H1 (cell line): ENCODE data around the gene ALDH1B1. TPM values are rescaled to one million over a fixed set of nuclear protein-coding genes. Genes with fewer than 3 reads are reported as not detected.

ENCODE experiments used
- CTCF ChIA-PET: fragments of 300-600 bp; sonication (Branson Sonifier 250); formaldehyde crosslinking; loops from one replicate; lab custom pipeline; 2021; ENCODE audit not compliant: partially characterized antibody; lab: Charles Lee
- POLR2A ChIA-PET: fragments of 300-600 bp; sonication (Branson Sonifier 250); formaldehyde crosslinking; loops from one replicate; lab custom pipeline; 2021; ENCODE audit warnings: inconsistent platforms; ENCODE audit not compliant: partially characterized antibody; lab: Charles Lee
- DNase-seq, 2 experiments: peaks; one replicate each; pipeline versions ENCODE4 v3.0.0 to v3.0.0-alpha.2; 2010 to 2022; ENCODE audit warnings: low spot score in 2 of 2, low read depth in 1 of 2, mixed read lengths in 1 of 2
- FAIRE-seq: peaks from 2 replicates; lab custom pipeline; 2011; peaks lifted over from hg19 to GRCh38; lab: Jason Lieb, UNC
- H2AFZ ChIP-seq: 2 replicates; pipeline ENCODE4 v1.8.1; 2012; ENCODE audit warnings: low read length, inconsistent platforms
- H2AK5ac ChIP-seq: 2 replicates; pipeline ENCODE4 v1.6.1; 2013; ENCODE audit warnings: low read depth, low read length
- H2BK120ac ChIP-seq: replicated peaks from 2 replicates; pipeline ENCODE3; 2013; ENCODE audit warnings: low read depth, low read length, inconsistent platforms
- H2BK12ac ChIP-seq: 2 replicates; pipeline ENCODE4 v1.6.1; 2013; ENCODE audit warnings: low read depth, low read length
- H2BK15ac ChIP-seq: 2 replicates; pipeline ENCODE4 v1.6.1; 2013; ENCODE audit warnings: low read length
- H2BK20ac ChIP-seq: 2 replicates; pipeline ENCODE4 v1.6.1; 2013; ENCODE audit warnings: low read length
- H2BK5ac ChIP-seq: 2 replicates; pipeline ENCODE4 v1.6.1; 2013; ENCODE audit warnings: low read depth, low read length
- H3K14ac ChIP-seq: 2 replicates; pipeline ENCODE4 v1.6.1; 2013; ENCODE audit warnings: inconsistent platforms; ENCODE audit not compliant: insufficient read length
- H3K18ac ChIP-seq: 2 replicates; pipeline ENCODE4 v1.6.1; 2013; ENCODE audit warnings: low read length; ENCODE audit errors: extremely low read depth
- H3K23ac ChIP-seq: 2 replicates; pipeline ENCODE4 v1.6.1; 2013; ENCODE audit warnings: inconsistent platforms; ENCODE audit not compliant: insufficient read length
- H3K23me2 ChIP-seq: 2 replicates; pipeline ENCODE4 v1.6.1; 2013; ENCODE audit warnings: low read depth, low read length
- H3K27ac ChIP-seq: 2 replicates; pipeline ENCODE4 v1.6.1; 2011; ENCODE audit warnings: low read depth, low read length, inconsistent platforms
- H3K27me3 ChIP-seq, 4 experiments: replicated peaks in 1 of 4; 1 replicate in 1 of 4; 2 replicates in 3 of 4; pipeline versions ENCODE4 v1.6.1 to v1.8.1; 2011 to 2013; ENCODE audit warnings: low read length in 3 of 4, mild to moderate bottlenecking in 3 of 4, inconsistent platforms in 2 of 4, mixed read lengths in 2 of 4, moderate library complexity in 1 of 4; ENCODE audit not compliant: control insufficient read depth in 3 of 4, insufficient read depth in 3 of 4; ENCODE audit errors: extremely low read depth in 1 of 4
- H3K36me3 ChIP-seq, 4 experiments: 2 replicates each; pipeline versions ENCODE4 v1.6.1 to v1.8.1; 2011 to 2013; ENCODE audit warnings: mild to moderate bottlenecking in 4 of 4, low read length in 3 of 4, moderate library complexity in 2 of 4, control low read depth in 1 of 4, inconsistent platforms in 1 of 4; ENCODE audit not compliant: insufficient read depth in 4 of 4, control insufficient read depth in 2 of 4
- H3K4ac ChIP-seq: replicated peaks from 2 replicates; pipeline ENCODE3; 2013; ENCODE audit warnings: low read length, low read depth, mixed read lengths, inconsistent platforms; ENCODE audit not compliant: insufficient read length
- H3K4me1 ChIP-seq, 4 experiments: replicated peaks in 1 of 4; 1 replicate in 1 of 4; 2 replicates in 3 of 4; pipeline versions ENCODE4 v1.6.1 to v1.8.1; 2011 to 2013; ENCODE audit warnings: low read length in 3 of 4, inconsistent platforms in 2 of 4, mixed read lengths in 1 of 4; ENCODE audit not compliant: insufficient read depth in 4 of 4, control insufficient read depth in 3 of 4
- H3K4me2 ChIP-seq, 2 experiments: 2 replicates each; pipeline versions ENCODE4 v1.6.1 to v1.8.1; 2011 to 2013; ENCODE audit warnings: low read depth in 2 of 2, low read length in 2 of 2, control low read depth in 1 of 2, inconsistent platforms in 1 of 2, mild to moderate bottlenecking in 1 of 2; ENCODE audit not compliant: insufficient read depth in 1 of 2
- H3K4me3 ChIP-seq, 4 experiments: fragments of 200-600, 300-600 bp in 1 of 4; sonication (generic), shearing (Covaris generic), sonication (Bioruptor Twin) in 1 of 4; 2 replicates each; pipeline versions ENCODE4 v1.5.1 to v1.8.1; 2011 to 2016; ENCODE audit warnings: low read length in 4 of 4, low read depth in 3 of 4, control low read depth in 2 of 4, inconsistent platforms in 2 of 4, mild to moderate bottlenecking in 2 of 4, mixed read lengths in 1 of 4, moderate library complexity in 1 of 4; ENCODE audit not compliant: insufficient read depth in 2 of 4; ENCODE audit errors: extremely low read depth in 1 of 4
- H3K56ac ChIP-seq: replicated peaks from 2 replicates; pipeline ENCODE3; 2013; ENCODE audit warnings: low read depth, mild to moderate bottlenecking, mixed read lengths, low read length, inconsistent platforms; ENCODE audit not compliant: insufficient read length
- H3K79me1 ChIP-seq: 2 replicates; pipeline ENCODE4 v1.6.1; 2013; ENCODE audit warnings: low read depth, low read length, control low read depth
- H3K79me2 ChIP-seq, 2 experiments: 2 replicates each; pipeline versions ENCODE4 v1.6.1 to v1.8.1; 2012 to 2013; ENCODE audit warnings: low read length in 2 of 2, mild to moderate bottlenecking in 2 of 2, inconsistent platforms in 1 of 2; ENCODE audit not compliant: insufficient read depth in 2 of 2, control insufficient read depth in 1 of 2
- H3K9ac ChIP-seq, 4 experiments: replicated peaks in 1 of 4; 1 replicate in 1 of 4; 2 replicates in 3 of 4; pipeline versions ENCODE4 v1.6.1 to v1.8.1; 2011 to 2013; ENCODE audit warnings: low read depth in 3 of 4, low read length in 3 of 4, control low read depth in 2 of 4, mild to moderate bottlenecking in 2 of 4, moderate library complexity in 2 of 4, inconsistent platforms in 1 of 4; ENCODE audit errors: extremely low read depth in 1 of 4
- H3K9me3 ChIP-seq, 2 experiments: 2 replicates each; pipeline versions ENCODE4 v1.6.1 to v1.8.1; 2012 to 2013; ENCODE audit warnings: mild to moderate bottlenecking in 2 of 2, moderate library complexity in 2 of 2, control low read depth in 1 of 2, inconsistent platforms in 1 of 2, low read depth in 1 of 2, low read length in 1 of 2, mixed read lengths in 1 of 2; ENCODE audit not compliant: insufficient read depth in 2 of 2
- H4K20me1 ChIP-seq, 2 experiments: replicated peaks in 1 of 2; 2 replicates each; pipeline versions ENCODE3 to v1.8.1; 2011 to 2013; ENCODE audit warnings: inconsistent platforms in 2 of 2, low read length in 2 of 2, mild to moderate bottlenecking in 1 of 2; ENCODE audit not compliant: insufficient read depth in 2 of 2, control insufficient read depth in 1 of 2
- H4K5ac ChIP-seq: 2 replicates; pipeline ENCODE4 v1.6.1; 2013; ENCODE audit warnings: low read length, low read depth, mixed read lengths, inconsistent platforms; ENCODE audit not compliant: insufficient read length
- H4K8ac ChIP-seq: 2 replicates; pipeline ENCODE4 v1.8.0; 2013; ENCODE audit warnings: mild to moderate bottlenecking, moderate library complexity, low read length, inconsistent platforms; ENCODE audit not compliant: insufficient read depth; ENCODE audit errors: extremely low read depth
- H4K91ac ChIP-seq: replicated peaks from 2 replicates; pipeline ENCODE3; 2013; ENCODE audit warnings: low read length, mixed read lengths, inconsistent platforms; ENCODE audit not compliant: insufficient read length
- CEBPB ChIP-seq: IDR thresholded peaks from 2 replicates; pipeline ENCODE4 v1.6.1; 2012; ENCODE audit warnings: low read depth, low read length
- CREB1 ChIP-seq: IDR thresholded peaks from 2 replicates; pipeline ENCODE4 v1.6.1; 2012; ENCODE audit warnings: inconsistent platforms
- CTCF ChIP-seq, 3 experiments: IDR thresholded peaks; 1 replicate in 2 of 3; 2 replicates in 1 of 3; pipeline versions ENCODE4 v1.5.1 to v1.6.1; 2011; ENCODE audit warnings: low read length in 3 of 3, mild to moderate bottlenecking in 3 of 3, inconsistent platforms in 2 of 3, low read depth in 1 of 3, moderate library complexity in 1 of 3; ENCODE audit not compliant: insufficient read depth in 1 of 3; ENCODE audit errors: control extremely low read depth in 1 of 3
- POU5F1 ChIP-seq: IDR thresholded peaks from 2 replicates; pipeline ENCODE4 v1.6.1; 2011; ENCODE audit warnings: low read depth, mild to moderate bottlenecking, low read length, moderate library complexity
- RXRA ChIP-seq: IDR thresholded peaks from 2 replicates; pipeline ENCODE4 v1.6.1; 2011; ENCODE audit warnings: low read depth, mild to moderate bottlenecking, low read length, moderate library complexity; ENCODE audit not compliant: insufficient read depth
- SIN3A ChIP-seq, 2 experiments: IDR thresholded peaks in 1 of 2; conservative IDR thresholded peaks in 1 of 2; 2 replicates each; pipeline ENCODE4 v1.6.1; 2011 to 2012; ENCODE audit warnings: low read length in 2 of 2, improper control_type of control experiment in 1 of 2, low read depth in 1 of 2, mild to moderate bottlenecking in 1 of 2
- SRF ChIP-seq: IDR thresholded peaks from 2 replicates; pipeline ENCODE4 v1.6.1; 2011; ENCODE audit warnings: mild to moderate bottlenecking, low read depth, low read length, moderate library complexity
- SUZ12 ChIP-seq: fragments of 200-600 bp; sonication (generic); IDR thresholded peaks from 2 replicates; pipeline ENCODE4 v1.6.1; 2012; ENCODE audit warnings: mild to moderate bottlenecking, inconsistent platforms, low read length, moderate library complexity, mixed read lengths
- ZNF274 ChIP-seq: IDR thresholded peaks from 2 replicates; pipeline ENCODE4 v1.7.0; 2012; ENCODE audit warnings: low read length, borderline replicate concordance; ENCODE audit errors: extremely low read depth
- WGBS, 2 experiments: shearing (Covaris generic) in 1 of 2; methylation state at CpG; one replicate each; pipeline versions ENCODE4 v1.1.6 to v1.1.7; 2013 to 2015; ENCODE audit warnings: low lambda C conversion rate in 2 of 2, mixed read lengths in 2 of 2, inconsistent platforms in 1 of 2, low coverage in 1 of 2, missing lambda C conversion rate in 1 of 2; ENCODE audit not compliant: insufficient replicate concordance in 2 of 2, insufficient coverage in 1 of 2, insufficient read length in 1 of 2; ENCODE audit errors: extremely low coverage in 1 of 2, missing lambda C conversion rate in 1 of 2; 5-methylcytosine and 5-hydroxymethylcytosine counted together
- polyA plus RNA-seq, 7 experiments: library from polyadenylated mRNA; depleted of rRNA in 3 of 7; stranded (reverse) in 5 of 7; unstranded in 2 of 7; fragments of >200 nt in 5 of 7; fragments of 200-250 nt in 2 of 7; gene quantifications; 1 replicate in 5 of 7; 2 replicates in 1 of 7; 4 replicates in 1 of 7; pipeline versions ENCODE4 v1.2.1 to v1.2.3, GENCODE V29; 2011 to 2013; ENCODE audit warnings: missing spikeins in 2 of 7, mixed read lengths in 2 of 7
- total RNA-seq: library from RNA; stranded (reverse); fragmentation: NEBNext Ultra II Directional; extraction: Animal tissue kit (Norgen Biotek cat#: 25700); gene quantifications from 2 replicates; pipeline ENCODE4 v1.2.1, GENCODE V29; 2021

ALDH1B1 gene
- total and polyA plus RNA-seq, 2 of the 8 experiments (the other 6 are each of a cell fraction or from before 2014, with no cell fraction given): 41.6 to 78.7 TPM

- no peaks in the 10 kb centered on the region; the same call in 1 of the 2 replicates for H3K23me2 ChIP-seq
- H2BK20ac ChIP-seq: no peak overlapping the region
- WGBS, 2 experiments: 91% methylated on average over 21 of the region's 24 CpGs; no CpG with 5 or more reads in 1 of the 2 experiments
- H3K14ac ChIP-seq: no peak overlapping the region
- H2AFZ ChIP-seq: no peak overlapping the region
- H4K8ac ChIP-seq: no peak overlapping the region
- FAIRE-seq (no peak), DNase-seq (no peak)
- no peak overlapping the region for H2BK5ac ChIP-seq
- H3K4me3 ChIP-seq: no peak overlapping the region
- H3K79me1 ChIP-seq: no peaks in the 10 kb centered on the region
- no peak overlapping the region for H3K56ac ChIP-seq
- peaks cover 0 to 19% (median 6%) of the 10 kb centered on the region in 4 experiments; a peak in 5 of 7 replicates for H3K4me1 ChIP-seq
- no peak overlapping the region for H2BK12ac ChIP-seq
- H3K4me2 ChIP-seq: peak overlapping the region in 1 of 2 experiments; percentile 7; a peak in 1 of 4 replicates
- no peak overlapping the region for H4K5ac ChIP-seq
- H3K4ac ChIP-seq: no peak overlapping the region
- no peaks in the 10 kb centered on the region for H3K9me3 ChIP-seq
- H4K20me1 ChIP-seq: peaks cover 0 to 2% of the 10 kb centered on the region in 2 experiments
- H3K79me2 ChIP-seq: no peaks in the 10 kb centered on the region
- no peak overlapping the region for H3K27ac ChIP-seq
- no peak overlapping the region for H3K23ac ChIP-seq
- POLR2A ChIA-PET: interaction anchor here (0.6 kb wide), 1 partner anchor 21 kb away, joined by 3 read pairs; no protein-coding TSS in a partner anchor
- CTCF ChIA-PET: interaction anchor here (0.8 to 2.1 kb wide), 4 partner anchors 10 to 21 kb away, joined by 4 to 7 read pairs (median 4); no protein-coding TSS in a partner anchor
- no peak overlapping the region for H2BK120ac ChIP-seq
- H3K18ac ChIP-seq: no peak overlapping the region
- H2BK15ac ChIP-seq: no peak overlapping the region
- H4K91ac ChIP-seq: no peak overlapping the region
- H3K36me3 ChIP-seq: peaks cover 0 to 5% (median 2%) of the 10 kb centered on the region in 4 experiments; a peak in 2 of 8 replicates
- H3K9ac ChIP-seq: no peak overlapping the region
- no peak overlapping the region for H2AK5ac ChIP-seq
- no peaks in the 10 kb centered on the region for H3K27me3 ChIP-seq
- TF ChIP-seq CTCF (IDR thresholded peaks at IDR 0.05; ENCODE audit: control extremely low read depth in 1 of 3, insufficient read depth in 1 of 3, low read depth in 1 of 3, low read length in 3 of 3): no peak
- TF ChIP-seq SIN3A (conservative IDR thresholded peaks at IDR 0.05 in 1 of 2, IDR thresholded peaks at IDR 0.05 in 1 of 2; ENCODE audit: low read depth in 1 of 2, low read length in 2 of 2): no peak
- TF ChIP-seq ZNF274: no peak
- TF ChIP-seq CEBPB: no peak
- TF ChIP-seq CREB1: no peak
- no peak for TF ChIP-seq SUZ12
- no peak for TF ChIP-seq SRF
- TF ChIP-seq RXRA: no peak
- TF ChIP-seq POU5F1: no peak
Measured at GRCh38 chr9:38414040-38414723, 21.7 kb downstream of the ALDH1B1 start.
